Measurements from ENCODE around the gene ALDH9A1.

ALDH9A1 gene

DNA sequence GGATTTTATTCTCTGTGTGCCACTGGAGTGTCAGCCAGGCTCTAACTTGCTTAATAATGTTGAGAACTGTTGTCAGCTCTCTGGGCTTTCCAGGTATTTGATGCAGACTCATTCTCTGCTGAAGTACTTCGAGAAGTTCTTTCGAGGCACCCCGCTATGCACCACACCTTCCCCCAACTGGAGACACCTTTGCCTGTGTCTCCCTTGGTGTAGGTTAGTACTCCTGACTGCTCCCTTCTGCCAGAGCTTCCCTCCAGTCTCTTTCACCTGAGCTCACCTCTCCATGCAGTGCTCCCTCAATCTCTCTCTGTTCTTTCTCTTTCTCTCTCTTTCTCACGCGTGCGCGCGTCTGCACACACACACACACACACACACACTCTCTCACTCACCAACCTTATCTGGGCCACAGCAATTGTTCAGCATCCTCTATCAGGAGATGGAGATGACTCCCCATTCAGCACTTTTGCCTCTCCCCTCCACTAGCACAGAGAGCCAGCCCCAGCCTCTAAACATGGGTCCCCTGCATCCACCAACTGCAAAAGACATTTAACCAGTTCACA, 81.3 kb downstream of the ALDH9A1 start:
- DNase-seq, result no peak

DNA sequence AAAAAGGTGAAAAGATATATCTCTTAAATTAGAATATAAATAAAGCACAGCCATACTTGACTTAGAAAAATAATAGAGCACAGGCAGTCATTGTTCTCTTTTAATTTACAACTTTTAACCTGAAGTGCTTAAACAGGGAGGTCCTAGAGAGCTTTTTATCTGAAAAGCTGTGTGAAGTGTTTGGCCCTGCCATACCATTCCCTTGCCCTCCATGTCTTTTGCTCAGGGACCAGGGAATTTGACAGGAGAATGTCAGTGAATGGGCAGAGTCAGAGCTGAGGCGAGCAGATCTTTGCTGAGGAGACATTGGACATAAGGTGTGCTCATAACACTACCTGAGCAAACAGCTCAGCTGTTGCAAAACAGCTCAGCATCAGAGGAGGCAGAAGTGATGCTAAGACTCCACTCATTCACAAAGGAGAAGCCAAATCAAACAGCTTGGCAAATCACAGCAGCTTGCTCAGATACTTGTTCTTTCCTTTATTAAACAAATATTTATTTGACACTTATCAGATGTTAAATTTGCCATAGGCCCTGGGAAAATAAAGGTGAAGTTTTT, 82.2 kb downstream of the ALDH9A1 start:
- no peak for DNase-seq

All from NCI-H774 (cell line).